Measurements from ENCODE around the gene ALDH7A1.
"Not testable (repeated sequence)": the region's sequence is repeated elsewhere in the genome, so short reads cannot be mapped to it uniquely, and the experiment has no call there.

ALDH7A1 gene

DNA sequence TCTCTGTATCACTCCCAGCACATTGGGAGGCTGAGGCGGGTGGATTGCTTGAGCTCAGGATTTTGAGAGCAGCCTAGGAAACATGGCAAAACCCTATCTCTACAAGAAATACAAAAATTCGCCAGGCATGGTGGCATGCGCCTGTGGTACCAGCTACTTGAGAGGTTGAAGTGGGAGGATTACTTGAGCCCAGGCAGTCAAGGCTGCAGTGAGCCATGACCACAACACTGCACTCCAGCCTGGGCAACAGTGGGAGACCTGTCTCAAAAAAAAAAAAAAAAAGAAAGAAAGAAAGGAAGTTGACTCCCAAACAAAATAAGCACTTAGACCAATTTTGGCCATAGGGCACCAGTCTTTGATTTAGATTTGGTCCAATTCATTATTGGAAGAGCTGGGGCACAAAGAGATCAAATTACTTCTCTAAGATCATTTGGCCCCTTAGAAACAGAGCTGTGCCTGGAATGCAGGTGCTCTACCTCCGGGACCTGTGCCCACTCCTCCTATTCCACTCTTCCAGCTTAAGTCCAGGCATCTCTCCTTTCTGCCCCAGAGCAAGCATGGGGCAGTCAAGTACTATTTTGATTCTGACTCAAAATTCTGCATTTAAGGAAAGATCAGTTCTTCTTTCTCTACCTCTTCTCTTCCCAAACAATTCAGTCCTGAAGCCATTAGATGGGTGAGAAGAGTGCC is 59.0 kb downstream of the ALDH7A1 start:
- no peak for TF ChIP-seq GATA1 (IDR thresholded peaks at IDR 0.05; ENCODE audit: low read depth, low read length)
- TF ChIP-seq POLR2A (IDR thresholded peaks at IDR 0.05; ENCODE audit: low read length), result no peak
- DNase-seq, result no peak

GRCh38 chr5:126534553-126534952 is 60.5 kb downstream of the ALDH7A1 start:
- TF ChIP-seq POLR2A (IDR thresholded peaks at IDR 0.05; ENCODE audit: low read length) (no peak), GATA1 (IDR thresholded peaks at IDR 0.05; ENCODE audit: low read depth, low read length) (no peak)
- no peak for DNase-seq

- TF ChIP-seq GATA1 (IDR thresholded peaks at IDR 0.05; ENCODE audit: low read depth, low read length) (no peak), POLR2A (IDR thresholded peaks at IDR 0.05; ENCODE audit: low read length) (no peak)
- DNase-seq, result no peak
Observed at GRCh38 chr5:126531543-126532120, 63.4 kb downstream of the ALDH7A1 start.

DNA sequence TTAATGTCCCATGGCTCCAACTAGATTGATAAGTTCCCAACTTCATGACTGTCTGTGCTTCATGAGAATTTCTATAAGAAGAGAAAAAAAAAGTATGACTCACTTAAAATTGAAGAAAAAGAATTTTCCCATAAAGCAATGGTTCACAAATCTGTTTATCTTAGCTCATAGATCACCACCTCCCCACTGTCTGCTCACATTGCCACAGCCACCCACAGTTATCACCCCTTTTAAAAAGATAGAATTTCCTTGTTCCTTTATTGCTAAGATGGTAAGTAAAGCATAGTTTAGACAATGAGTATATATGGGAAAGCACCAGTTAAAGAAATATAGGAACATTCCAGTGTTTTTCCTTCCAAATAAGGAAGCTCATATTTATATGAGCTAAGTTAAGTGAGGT is 67.1 kb downstream of the ALDH7A1 start:
- no peak for DNase-seq
- TF ChIP-seq POLR2A (IDR thresholded peaks at IDR 0.05; ENCODE audit: low read length) (no peak), GATA1 (IDR thresholded peaks at IDR 0.05; ENCODE audit: low read depth, low read length) (no peak)

- no peak for TF ChIP-seq GATA1 (IDR thresholded peaks at IDR 0.05; ENCODE audit: low read depth, low read length)
- no peak for TF ChIP-seq POLR2A (IDR thresholded peaks at IDR 0.05; ENCODE audit: low read length)
- no peak for DNase-seq
Observed at GRCh38 chr5:126527158-126527557, 67.9 kb downstream of the ALDH7A1 start.

GRCh38 chr5:126526493-126526892 is 68.5 kb downstream of the ALDH7A1 start:
- TF ChIP-seq POLR2A (IDR thresholded peaks at IDR 0.05; ENCODE audit: low read length), result no peak
- DNase-seq, result no peak

- no peak for DNase-seq
- TF ChIP-seq POLR2A (IDR thresholded peaks at IDR 0.05; ENCODE audit: low read length), result no peak
- TF ChIP-seq GATA1 (IDR thresholded peaks at IDR 0.05; ENCODE audit: low read depth, low read length), result no peak
Observed at GRCh38 chr5:126525630-126526245, 69.3 kb downstream of the ALDH7A1 start.

GRCh38 chr5:126523818-126524510 is 71.1 kb downstream of the ALDH7A1 start:
- no peak for TF ChIP-seq POLR2A (IDR thresholded peaks at IDR 0.05; ENCODE audit: low read length)
- no peak for TF ChIP-seq GATA1 (IDR thresholded peaks at IDR 0.05; ENCODE audit: low read depth, low read length)
- DNase-seq, result no peak

DNA sequence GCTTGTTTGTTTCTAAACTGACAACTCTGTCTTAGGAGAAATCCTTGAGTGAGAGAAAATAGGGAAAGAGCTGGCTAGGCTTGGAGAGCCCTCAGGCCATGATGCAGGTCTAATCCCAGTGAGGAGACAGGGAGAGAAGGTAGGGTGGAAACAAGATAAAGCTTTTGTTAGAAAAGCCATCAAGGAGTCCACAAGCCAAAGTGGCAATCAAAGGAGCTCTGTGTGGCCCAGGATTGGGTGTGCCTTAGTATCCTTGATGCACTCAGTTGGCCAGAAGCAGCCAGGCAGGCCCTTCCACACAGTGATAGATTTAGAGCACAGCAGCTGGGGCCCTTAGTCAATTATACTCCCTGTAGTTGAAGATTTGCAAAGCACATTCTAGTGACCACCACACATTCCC is 73.9 kb downstream of the ALDH7A1 start:
- no peak for TF ChIP-seq POLR2A (IDR thresholded peaks at IDR 0.05; ENCODE audit: low read length)
- no peak for TF ChIP-seq GATA1 (IDR thresholded peaks at IDR 0.05; ENCODE audit: low read depth, low read length)

DNA sequence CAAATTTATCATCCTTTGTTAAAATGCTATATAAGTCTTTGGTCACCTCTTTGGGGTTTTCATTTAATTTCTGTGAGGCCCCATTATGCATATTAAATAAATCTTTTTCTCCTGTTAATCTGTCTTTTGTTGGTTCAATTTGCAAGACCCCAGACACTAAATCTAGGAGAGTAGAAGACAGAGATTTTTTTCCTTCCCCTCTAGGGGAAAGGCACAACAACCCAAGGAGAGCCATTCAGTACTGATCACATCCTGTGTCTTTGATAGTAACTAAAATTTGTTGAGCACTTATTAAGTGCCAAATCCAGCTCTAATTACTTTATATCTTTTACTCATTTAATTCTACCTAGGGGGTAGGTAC is 74.4 kb downstream of the ALDH7A1 start:
- no peak for TF ChIP-seq POLR2A (IDR thresholded peaks at IDR 0.05; ENCODE audit: low read length)
- DNase-seq, result no peak

More for the DNA sequence above, 73.9 kb downstream of the ALDH7A1 start:
- no peak for DNase-seq

DNA sequence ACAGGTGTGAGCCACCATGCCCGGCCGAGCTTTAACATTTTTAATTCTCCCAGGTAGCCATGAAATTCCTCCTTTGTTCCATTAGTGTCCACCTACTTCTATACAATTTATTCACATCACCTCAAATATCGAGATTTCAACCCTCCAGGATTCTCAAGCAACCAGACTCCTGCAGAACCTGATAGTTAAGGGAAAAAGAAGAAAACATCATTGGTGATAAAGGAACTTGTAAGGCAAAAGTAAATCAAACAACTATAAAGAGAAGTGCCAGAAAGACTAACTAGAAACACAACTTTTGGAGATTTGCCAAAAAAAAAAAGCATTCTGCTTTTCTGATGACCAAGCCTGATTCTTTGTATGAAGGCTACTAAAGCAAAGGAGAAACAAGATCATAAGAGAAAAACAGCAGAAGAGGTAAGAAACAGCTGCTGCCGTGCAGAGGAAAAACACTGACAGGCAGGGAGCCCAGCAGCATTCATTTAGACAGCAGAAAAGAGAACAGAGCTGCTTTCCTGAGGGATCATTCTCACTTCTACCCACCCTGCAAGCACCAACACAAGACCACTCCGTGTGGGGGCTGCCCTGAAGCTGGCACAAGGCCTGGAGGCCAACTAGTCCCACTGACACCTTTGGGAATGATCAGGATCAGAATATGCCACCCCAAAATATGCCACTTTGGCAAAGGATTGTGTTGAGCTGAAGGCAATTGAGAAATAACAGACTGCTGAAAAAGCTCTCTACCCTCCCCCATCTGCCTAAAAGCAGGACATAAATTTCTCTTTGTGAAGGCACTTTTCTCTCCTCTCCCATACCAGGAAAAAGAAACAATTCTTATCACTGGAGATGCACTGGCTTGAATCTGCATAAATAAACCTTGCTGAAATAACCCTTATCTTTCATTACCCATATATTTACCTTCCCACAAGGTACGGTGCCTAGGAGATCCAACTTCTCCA is 75.1 kb downstream of the ALDH7A1 start:
- TF ChIP-seq POLR2A (IDR thresholded peaks at IDR 0.05; ENCODE audit: low read length) (no peak), GATA1 (IDR thresholded peaks at IDR 0.05; ENCODE audit: low read depth, low read length) (no peak)
- no peak for DNase-seq

DNA sequence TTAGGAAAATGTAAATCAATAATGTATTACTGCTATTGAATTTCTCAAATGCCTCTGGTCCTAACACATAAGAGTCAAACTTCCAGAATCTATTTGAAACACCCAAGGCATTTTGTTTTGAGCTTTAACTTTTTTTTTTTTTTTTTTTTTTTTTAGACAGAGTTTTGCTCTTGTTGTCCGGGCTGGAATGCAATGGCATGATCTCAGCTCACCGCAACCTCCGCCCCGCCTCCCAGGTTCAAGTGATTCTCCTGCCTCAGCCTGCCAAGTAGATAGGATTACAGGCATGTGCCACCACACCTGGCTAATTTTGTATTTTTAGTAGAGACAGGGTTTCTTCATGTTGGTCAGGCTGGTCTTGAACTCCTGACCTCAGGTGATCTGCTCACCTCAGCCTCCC is 75.8 kb downstream of the ALDH7A1 start:
- DNase-seq, result not testable (repeated sequence)

- TF ChIP-seq POLR2A (IDR thresholded peaks at IDR 0.05; ENCODE audit: low read length) (no peak), GATA1 (IDR thresholded peaks at IDR 0.05; ENCODE audit: low read depth, low read length) (no peak)
- DNase-seq, result no peak
Observed at GRCh38 chr5:126516852-126517251, 78.2 kb downstream of the ALDH7A1 start.

GRCh38 chr5:126516133-126516532 is 78.9 kb downstream of the ALDH7A1 start:
- no peak for DNase-seq
- TF ChIP-seq GATA1 (IDR thresholded peaks at IDR 0.05; ENCODE audit: low read depth, low read length) (no peak), POLR2A (IDR thresholded peaks at IDR 0.05; ENCODE audit: low read length) (no peak)

Measured in erythroblast (primary cell).